ENCODE data around the gene LDLRAD4. TPM values are rescaled to one million over a fixed set of nuclear protein-coding genes. Genes with fewer than 3 reads are reported as not detected.
"Not testable (repeated sequence)": the region's sequence is repeated elsewhere in the genome, so short reads cannot be mapped to it uniquely, and the experiment has no call there.

The LDLRAD4 gene
- total RNA-seq, 4 donors from 2014 or later: 14.0 to 36.9 (median 29.3) TPM

GRCh38 chr18:13604786-13605185, 386.2 kb downstream of the LDLRAD4 start:
- no peak overlapping the region for H3K27ac ChIP-seq
- 80 to 84% methylated on average over 7 of the region's 7 CpGs for WGBS, 2 donors
- H3K4me3 ChIP-seq: no peak overlapping the region
- no peak for TF ChIP-seq POLR2A (IDR thresholded peaks at IDR 0.05)
- TF ChIP-seq EP300 (IDR thresholded peaks at IDR 0.05): no peak
- H3K27me3 ChIP-seq: no peaks in the 10 kb centered on the region
- no peaks in the 10 kb centered on the region for H3K36me3 ChIP-seq
- no peaks in the 10 kb centered on the region for H3K4me1 ChIP-seq
- DNase-seq (ENCODE audit: low spot score in 2 of 2): no peak
- H3K9me3 ChIP-seq: no peaks in the 10 kb centered on the region

- no peaks in the 10 kb centered on the region for H3K27me3 ChIP-seq
- H3K36me3 ChIP-seq: no peaks in the 10 kb centered on the region
- 90 to 93% methylated on average over 5 of the region's 5 CpGs for WGBS, 2 donors
- H3K9me3 ChIP-seq: no peaks in the 10 kb centered on the region
- no peak overlapping the region for H3K27ac ChIP-seq
- no peak overlapping the region for H3K4me3 ChIP-seq
- TF ChIP-seq, protein P1, sequence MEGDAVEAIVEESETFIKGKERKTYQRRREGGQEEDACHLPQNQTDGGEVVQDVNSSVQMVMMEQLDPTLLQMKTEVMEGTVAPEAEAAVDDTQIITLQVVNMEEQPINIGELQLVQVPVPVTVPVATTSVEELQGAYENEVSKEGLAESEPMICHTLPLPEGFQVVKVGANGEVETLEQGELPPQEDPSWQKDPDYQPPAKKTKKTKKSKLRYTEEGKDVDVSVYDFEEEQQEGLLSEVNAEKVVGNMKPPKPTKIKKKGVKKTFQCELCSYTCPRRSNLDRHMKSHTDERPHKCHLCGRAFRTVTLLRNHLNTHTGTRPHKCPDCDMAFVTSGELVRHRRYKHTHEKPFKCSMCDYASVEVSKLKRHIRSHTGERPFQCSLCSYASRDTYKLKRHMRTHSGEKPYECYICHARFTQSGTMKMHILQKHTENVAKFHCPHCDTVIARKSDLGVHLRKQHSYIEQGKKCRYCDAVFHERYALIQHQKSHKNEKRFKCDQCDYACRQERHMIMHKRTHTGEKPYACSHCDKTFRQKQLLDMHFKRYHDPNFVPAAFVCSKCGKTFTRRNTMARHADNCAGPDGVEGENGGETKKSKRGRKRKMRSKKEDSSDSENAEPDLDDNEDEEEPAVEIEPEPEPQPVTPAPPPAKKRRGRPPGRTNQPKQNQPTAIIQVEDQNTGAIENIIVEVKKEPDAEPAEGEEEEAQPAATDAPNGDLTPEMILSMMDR (IDR thresholded peaks at IDR 0.05): no peak
- TF ChIP-seq EP300 (IDR thresholded peaks at IDR 0.05) (no peak), POLR2A (IDR thresholded peaks at IDR 0.05) (no peak)
- DNase-seq (ENCODE audit: low spot score in 2 of 2): no peak
- H3K4me1 ChIP-seq: peaks cover 0 to 3% (median 2%) of the 10 kb centered on the region in 4 donors
Measured at GRCh38 chr18:13605477-13605876, 386.9 kb downstream of the LDLRAD4 start.

- no peak for TF ChIP-seq EP300 (IDR thresholded peaks at IDR 0.05)
- TF ChIP-seq, protein P1 (IDR thresholded peaks at IDR 0.05): no peak
- no peak for TF ChIP-seq POLR2A (IDR thresholded peaks at IDR 0.05)
- no peaks in the 10 kb centered on the region for H3K27me3 ChIP-seq
- no peaks in the 10 kb centered on the region for H3K9me3 ChIP-seq
- no peak overlapping the region for H3K4me3 ChIP-seq
- 80 to 92% methylated on average over 6 of the region's 6 CpGs for WGBS, 2 donors
- DNase-seq (ENCODE audit: low spot score in 2 of 2): no peak
- no peaks in the 10 kb centered on the region for H3K36me3 ChIP-seq
- H3K27ac ChIP-seq: no peak overlapping the region
- H3K4me1 ChIP-seq: peaks cover 0 to 7% (median 6%) of the 10 kb centered on the region in 4 donors
Measured at GRCh38 chr18:13605901-13606300, 387.3 kb downstream of the LDLRAD4 start.

DNA sequence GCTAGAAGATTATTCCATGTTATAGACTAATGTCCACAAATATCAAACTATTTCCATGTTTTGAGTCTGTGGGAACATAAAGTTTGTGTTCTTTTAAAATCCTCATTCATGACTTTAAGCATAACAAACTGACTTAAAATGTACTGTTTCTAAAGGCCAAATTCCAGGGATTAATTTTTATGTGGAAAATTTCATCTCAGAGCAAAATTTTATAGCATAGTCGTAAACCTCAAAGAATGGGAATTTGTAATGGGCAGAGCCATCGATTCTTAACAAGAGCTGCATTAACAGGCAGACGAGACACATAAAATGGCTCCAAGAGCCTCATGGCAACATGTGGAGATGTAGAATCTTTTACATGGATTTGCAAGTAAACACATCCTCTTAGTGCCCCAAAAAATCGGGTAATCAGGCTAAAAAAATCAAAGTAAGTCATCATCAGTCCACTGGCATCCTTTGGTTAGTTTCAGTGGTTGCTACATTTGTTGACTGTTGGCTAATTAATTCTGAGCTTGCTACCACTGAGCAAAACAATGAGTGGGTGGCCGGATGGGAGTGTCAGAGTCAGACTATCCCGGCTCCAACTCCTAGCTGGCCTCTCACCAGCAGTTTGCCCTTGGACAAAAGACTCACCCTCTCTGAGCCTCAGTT, 388.2 kb downstream of the LDLRAD4 start:
- no peak for TF ChIP-seq POLR2A (IDR thresholded peaks at IDR 0.05)
- no peak for TF ChIP-seq EP300 (IDR thresholded peaks at IDR 0.05)
- TF ChIP-seq, protein P1 (IDR thresholded peaks at IDR 0.05): no peak
- WGBS, 2 donors: 27 to 33% methylated on average over 6 of the region's 6 CpGs
- Histone ChIP-seq H3K9me3 (no peaks in the 10 kb centered on the region), H3K36me3 (no peaks in the 10 kb centered on the region), H3K27me3 (no peaks in the 10 kb centered on the region), H3K4me1 (peaks cover 0 to 15% (median 9%) of the 10 kb centered on the region in 4 donors), H3K27ac (no peak overlapping the region), H3K4me3 (no peak overlapping the region)
- no peak for DNase-seq (ENCODE audit: low spot score in 2 of 2)

- not testable (repeated sequence) for H3K27me3 ChIP-seq; H3K9me3 ChIP-seq; DNase-seq (ENCODE audit: low spot score in 2 of 2); H3K36me3 ChIP-seq; H3K4me3 ChIP-seq; H3K27ac ChIP-seq
- H3K4me1 ChIP-seq: peaks cover 0 to 21% (median 12%) of the 10 kb centered on the region in 4 donors
- WGBS, 2 donors: 92 to 93% methylated on average over 10 of the region's 10 CpGs
Measured at GRCh38 chr18:13608024-13608562, 389.5 kb downstream of the LDLRAD4 start.

- Histone ChIP-seq H3K27me3 (no peaks in the 10 kb centered on the region), H3K4me1 (peaks cover 0 to 21% (median 13%) of the 10 kb centered on the region in 4 donors), H3K9me3 (no peaks in the 10 kb centered on the region), H3K27ac (no peak overlapping the region), H3K4me3 (no peak overlapping the region), H3K36me3 (no peaks in the 10 kb centered on the region)
- WGBS, 2 donors: 74 to 78% methylated on average over 16 of the region's 16 CpGs
- DNase-seq (ENCODE audit: low spot score in 2 of 2): no peak
- TF ChIP-seq POLR2A (IDR thresholded peaks at IDR 0.05): no peak
- TF ChIP-seq, protein P1 (IDR thresholded peaks at IDR 0.05): no peak
- TF ChIP-seq EP300 (IDR thresholded peaks at IDR 0.05): no peak
Measured at GRCh38 chr18:13608791-13609532, 390.4 kb downstream of the LDLRAD4 start.

Data from tibial nerve (tissue), 4 donors.